ENCODE measurements around the gene GPR31.

GPR31 gene

DNA sequence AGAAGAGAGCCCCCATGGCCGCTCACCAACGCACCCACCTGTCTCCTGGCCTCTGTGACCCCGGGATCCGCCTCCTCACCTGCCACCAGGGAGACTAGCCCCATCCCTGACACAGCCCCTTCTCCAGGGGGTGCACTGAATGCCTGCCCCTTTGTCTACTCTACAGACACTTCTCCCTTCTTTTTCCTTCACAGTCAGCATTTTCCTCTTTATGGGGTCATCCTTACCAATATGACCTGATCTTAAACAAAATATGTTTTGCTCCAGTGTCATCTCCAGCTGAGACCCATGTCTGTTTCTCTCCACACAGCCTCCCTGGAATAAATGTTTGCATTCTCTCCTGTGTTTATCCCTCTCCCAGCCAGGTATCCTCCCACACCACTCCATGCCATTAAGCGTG lies 49.5 kb downstream of the GPR31 start:
- H4K20me1 ChIP-seq: no peaks in the 10 kb centered on the region
- no peaks in the 10 kb centered on the region for H3K36me3 ChIP-seq
- no peak overlapping the region for H3K9ac ChIP-seq
- H3K4me3 ChIP-seq: no peak overlapping the region
- H3K27me3 ChIP-seq: no peaks in the 10 kb centered on the region
- peaks cover 38% of the 10 kb centered on the region for H3K9me3 ChIP-seq
- H3K4me2 ChIP-seq: no peak overlapping the region
- TF ChIP-seq Cebpa-rat (IDR thresholded peaks at IDR 0.05): no peak
- peaks cover 52% of the 10 kb centered on the region for H3K4me1 ChIP-seq
- H3K27ac ChIP-seq: no peak overlapping the region

GRCh38 chr6:167107787-167108186 lies 50.0 kb downstream of the GPR31 start:
- H3K4me1 ChIP-seq: peaks cover 52% of the 10 kb centered on the region
- H3K27me3 ChIP-seq: no peaks in the 10 kb centered on the region
- no peak for TF ChIP-seq Cebpa-rat (IDR thresholded peaks at IDR 0.05)
- H3K9me3 ChIP-seq: peaks cover 38% of the 10 kb centered on the region
- no peaks in the 10 kb centered on the region for H3K36me3 ChIP-seq
- no peaks in the 10 kb centered on the region for H4K20me1 ChIP-seq
- no peak overlapping the region for H3K4me2 ChIP-seq
- no peak overlapping the region for H3K9ac ChIP-seq
- H3K27ac ChIP-seq: no peak overlapping the region
- H3K4me3 ChIP-seq: no peak overlapping the region

GRCh38 chr6:167106406-167106805 lies 51.4 kb downstream of the GPR31 start:
- Histone ChIP-seq H3K4me2 (no peak overlapping the region), H3K9ac (no peak overlapping the region), H3K4me1 (peaks cover 51% of the 10 kb centered on the region), H3K9me3 (peaks cover 38% of the 10 kb centered on the region), H3K4me3 (no peak overlapping the region), H3K36me3 (no peaks in the 10 kb centered on the region), H3K27ac (no peak overlapping the region), H3K27me3 (no peaks in the 10 kb centered on the region), H4K20me1 (no peaks in the 10 kb centered on the region)
- no peak for TF ChIP-seq Cebpa-rat (IDR thresholded peaks at IDR 0.05)
